22Rv1 (cell line): ENCODE results near the gene SMARCA4.
"Not testable (repeated sequence)": the region's sequence is repeated elsewhere in the genome, so short reads cannot be mapped to it uniquely, and the experiment has no call there.

Experiments
- H3K27ac ChIP-seq: fragments of 450-650 bp; 2 replicates; pipeline ENCODE4 v1.5.1; 2017
- CTCF ChIP-seq: fragments of 450-650 bp; IDR thresholded peaks from 2 replicates; pipeline ENCODE4 v1.5.1; 2017; ENCODE audit warnings: mild to moderate bottlenecking
- ZFX ChIP-seq: fragments of 450-650 bp; IDR thresholded peaks from 2 replicates; pipeline ENCODE4 v1.6.1; 2017; ENCODE audit warnings: antibody characterized with exemption, borderline replicate concordance

Gene SMARCA4

GRCh38 chr19:11064831-11065303, 104.0 kb downstream of the SMARCA4 start:
- TF ChIP-seq CTCF: no peak
- TF ChIP-seq ZFX: no peak

GRCh38 chr19:11066326-11066725, 105.5 kb downstream of the SMARCA4 start:
- TF ChIP-seq ZFX (no peak), CTCF (no peak)
- no peak overlapping the region for H3K27ac ChIP-seq

More at GRCh38 chr19:11064831-11065303, 104.0 kb downstream of the SMARCA4 start:
- no peak overlapping the region for H3K27ac ChIP-seq

- no peak overlapping the region for H3K27ac ChIP-seq
- TF ChIP-seq CTCF: no peak
- no peak for TF ChIP-seq ZFX
Observed at GRCh38 chr19:11067356-11068113, 106.7 kb downstream of the SMARCA4 start.

- no peak overlapping the region for H3K27ac ChIP-seq
- TF ChIP-seq ZFX (no peak), CTCF (no peak)
Observed at GRCh38 chr19:11069561-11069960, 108.7 kb downstream of the SMARCA4 start.

- no peak for TF ChIP-seq CTCF
- no peak for TF ChIP-seq ZFX
- no peak overlapping the region for H3K27ac ChIP-seq
Observed at GRCh38 chr19:11070123-11070522, 109.3 kb downstream of the SMARCA4 start.

- no peak overlapping the region for H3K27ac ChIP-seq
- TF ChIP-seq CTCF (no peak), ZFX (no peak)
Observed at GRCh38 chr19:11073568-11073967, 112.7 kb downstream of the SMARCA4 start.

- not testable (repeated sequence) for H3K27ac ChIP-seq
Observed at GRCh38 chr19:11076792-11077191, 116.0 kb downstream of the SMARCA4 start.

- no peak overlapping the region for H3K27ac ChIP-seq
- TF ChIP-seq ZFX (no peak), CTCF (no peak)
Observed at GRCh38 chr19:11078893-11079292, 118.1 kb downstream of the SMARCA4 start.
